HepG2 (cell line): ENCODE measurements around the gene GGA1. TPM values are rescaled to one million over a fixed set of nuclear protein-coding genes. Genes with fewer than 3 reads are reported as not detected.

Experiments
- CHCHD3 ChIP-seq: sonication (generic); formaldehyde crosslinking; IDR thresholded peaks from 2 replicates; pipeline ENCODE4 v1.8.0; 2022; ENCODE audit warnings: mild to moderate bottlenecking, missing genetic modification reagents, moderate library complexity
- ETV6 ChIP-seq: sonication (generic); formaldehyde crosslinking; conservative IDR thresholded peaks from 2 replicates; pipeline ENCODE4 v1.4.0; 2020; ENCODE audit warnings: missing genetic modification reagents
- GZF1 ChIP-seq: sonication (generic); formaldehyde crosslinking; IDR thresholded peaks from 2 replicates; pipeline ENCODE4 v1.5.1; 2020; ENCODE audit warnings: mild to moderate bottlenecking, missing genetic modification reagents
- HMG20B ChIP-seq: conservative IDR thresholded peaks from 2 replicates; pipeline ENCODE4 v1.6.1; 2016; ENCODE audit warnings: missing genetic modification reagents, missing compliant biosample characterization
- IRX3 ChIP-seq: sonication (generic); formaldehyde crosslinking; IDR thresholded peaks from 2 replicates; pipeline ENCODE4 v1.8.1; 2023; ENCODE audit warnings: mild to moderate bottlenecking, low read depth, missing genetic modification reagents, borderline replicate concordance
- KDM2A ChIP-seq: sonication (generic); formaldehyde crosslinking; IDR thresholded peaks from 2 replicates; pipeline ENCODE4 v1.4.0; 2020; ENCODE audit warnings: low read depth, missing genetic modification reagents, borderline replicate concordance
- THAP11 ChIP-seq: IDR thresholded peaks from 2 replicates; pipeline ENCODE4 v1.6.1; 2016; ENCODE audit warnings: missing biosample characterization, missing genetic modification reagents
- ZNF160 ChIP-seq: sonication (generic); formaldehyde crosslinking; IDR thresholded peaks from 2 replicates; pipeline ENCODE4 v1.8.0; 2022; ENCODE audit warnings: mild to moderate bottlenecking, inconsistent platforms, missing genetic modification reagents
- ZNF816 ChIP-seq: sonication (generic); formaldehyde crosslinking; IDR thresholded peaks from 2 replicates; pipeline ENCODE4 v1.8.0; 2022; ENCODE audit warnings: missing genetic modification reagents, mild to moderate bottlenecking, borderline replicate concordance
- ZNF841 ChIP-seq: sonication (generic); formaldehyde crosslinking; IDR thresholded peaks from 2 replicates; pipeline ENCODE4 v1.8.1; 2023; ENCODE audit warnings: missing genetic modification reagents, borderline replicate concordance
- ZNF878 ChIP-seq: sonication (generic); formaldehyde crosslinking; IDR thresholded peaks from 2 replicates; pipeline ENCODE4 v1.8.1; 2023; ENCODE audit warnings: mild to moderate bottlenecking, missing genetic modification reagents, moderate library complexity
- polyA plus RNA-seq, 8 experiments: library from polyadenylated mRNA; depleted of rRNA in 3 of 8; stranded (reverse) in 7 of 8; unstranded in 1 of 8; fragments of >200 nt; fragmentation: Illumina TruSeq in 4 of 8; extraction: Trizol in 4 of 8; gene quantifications; 2 replicates each; pipeline versions ENCODE4 v1.2.1 to v1.2.3, GENCODE V29; 2011 to 2016; ENCODE audit warnings: low read depth in 4 of 8, missing spikeins in 1 of 8, mixed read lengths in 1 of 8; ENCODE audit not compliant: insufficient read depth in 1 of 8
- total RNA-seq, 5 experiments: library from RNA; depleted of rRNA; stranded (reverse); fragments of >200 nt; fragmentation: Illumina TruSeq; extraction: Trizol; gene quantifications; 2 replicates each; pipeline ENCODE4 v1.2.3, GENCODE V29; 2016; ENCODE audit warnings: low read depth in 1 of 5
- TF ChIP-seq, protein P1 (sequence below): sonication (generic); formaldehyde crosslinking; conservative IDR thresholded peaks from 2 replicates; pipeline ENCODE4 v1.4.0; 2020; ENCODE audit warnings: mild to moderate bottlenecking, missing genetic modification reagents, moderate library complexity
- TF ChIP-seq, protein P2 (sequence below): sonication (generic); formaldehyde crosslinking; IDR thresholded peaks from 2 replicates; pipeline ENCODE4 v1.4.0; 2020; ENCODE audit warnings: missing genetic modification reagents, borderline replicate concordance
- TF ChIP-seq, protein P3 (sequence below): sonication (generic); formaldehyde crosslinking; IDR thresholded peaks from 2 replicates; pipeline ENCODE4 v1.8.0; 2022; ENCODE audit warnings: missing genetic modification reagents, low read depth, mild to moderate bottlenecking, borderline replicate concordance
- TF ChIP-seq, protein P4 (sequence below): sonication (generic); formaldehyde crosslinking; IDR thresholded peaks from 2 replicates; pipeline ENCODE4 v1.5.0; 2020; ENCODE audit warnings: mild to moderate bottlenecking, missing genetic modification reagents

GGA1 gene
- total and polyA plus RNA-seq, 2 of the 13 experiments (the other 11 are each of a cell fraction or from before 2014, with no cell fraction given): 29.1 to 87.2 TPM

DNA sequence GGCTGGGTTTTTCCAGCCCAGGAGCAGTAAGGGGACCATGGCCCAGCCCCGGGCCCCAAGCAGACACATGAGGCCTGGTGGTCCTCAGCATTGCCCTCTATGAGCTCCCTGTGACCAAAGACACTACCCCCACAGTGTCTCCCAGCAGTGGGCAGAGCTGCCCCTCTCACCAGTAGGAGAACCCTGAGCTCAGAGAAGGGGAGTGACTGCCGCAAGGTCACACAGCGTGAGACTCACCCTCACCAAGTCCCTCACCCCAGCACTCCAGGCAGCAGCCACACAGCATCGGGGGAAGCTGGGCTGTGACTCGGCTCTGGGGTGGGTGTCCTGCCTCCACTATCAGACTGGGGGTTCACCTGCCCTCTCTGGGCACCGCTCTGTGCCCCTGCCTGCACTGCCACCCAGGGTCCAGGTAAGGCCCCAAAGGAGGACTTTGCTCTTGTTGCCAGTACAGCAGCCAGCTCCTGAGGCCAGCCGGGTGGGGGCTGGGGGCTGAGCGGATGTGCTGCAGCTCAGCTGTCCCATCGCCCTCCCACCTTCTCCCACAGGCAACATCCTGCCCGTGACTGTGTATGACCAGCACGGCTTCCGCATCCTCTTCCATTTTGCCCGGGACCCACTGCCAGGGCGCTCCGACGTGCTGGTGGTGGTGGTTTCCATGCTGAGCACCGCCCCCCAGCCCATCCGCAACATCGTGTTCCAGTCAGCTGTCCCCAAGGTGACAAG lies 23.0 kb downstream of the GGA1 start (continued):
- TF ChIP-seq, protein P1, sequence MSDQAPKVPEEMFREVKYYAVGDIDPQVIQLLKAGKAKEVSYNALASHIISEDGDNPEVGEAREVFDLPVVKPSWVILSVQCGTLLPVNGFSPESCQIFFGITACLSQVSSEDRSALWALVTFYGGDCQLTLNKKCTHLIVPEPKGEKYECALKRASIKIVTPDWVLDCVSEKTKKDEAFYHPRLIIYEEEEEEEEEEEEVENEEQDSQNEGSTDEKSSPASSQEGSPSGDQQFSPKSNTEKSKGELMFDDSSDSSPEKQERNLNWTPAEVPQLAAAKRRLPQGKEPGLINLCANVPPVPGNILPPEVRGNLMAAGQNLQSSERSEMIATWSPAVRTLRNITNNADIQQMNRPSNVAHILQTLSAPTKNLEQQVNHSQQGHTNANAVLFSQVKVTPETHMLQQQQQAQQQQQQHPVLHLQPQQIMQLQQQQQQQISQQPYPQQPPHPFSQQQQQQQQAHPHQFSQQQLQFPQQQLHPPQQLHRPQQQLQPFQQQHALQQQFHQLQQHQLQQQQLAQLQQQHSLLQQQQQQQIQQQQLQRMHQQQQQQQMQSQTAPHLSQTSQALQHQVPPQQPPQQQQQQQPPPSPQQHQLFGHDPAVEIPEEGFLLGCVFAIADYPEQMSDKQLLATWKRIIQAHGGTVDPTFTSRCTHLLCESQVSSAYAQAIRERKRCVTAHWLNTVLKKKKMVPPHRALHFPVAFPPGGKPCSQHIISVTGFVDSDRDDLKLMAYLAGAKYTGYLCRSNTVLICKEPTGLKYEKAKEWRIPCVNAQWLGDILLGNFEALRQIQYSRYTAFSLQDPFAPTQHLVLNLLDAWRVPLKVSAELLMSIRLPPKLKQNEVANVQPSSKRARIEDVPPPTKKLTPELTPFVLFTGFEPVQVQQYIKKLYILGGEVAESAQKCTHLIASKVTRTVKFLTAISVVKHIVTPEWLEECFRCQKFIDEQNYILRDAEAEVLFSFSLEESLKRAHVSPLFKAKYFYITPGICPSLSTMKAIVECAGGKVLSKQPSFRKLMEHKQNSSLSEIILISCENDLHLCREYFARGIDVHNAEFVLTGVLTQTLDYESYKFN (CRISPR knock-in tag): peak; percentile 94
- no peak for TF ChIP-seq IRX3 (CRISPR knock-in tag)
- TF ChIP-seq ZNF160: no peak
- TF ChIP-seq ZNF841 (CRISPR knock-in tag): no peak
- TF ChIP-seq, protein P2, sequence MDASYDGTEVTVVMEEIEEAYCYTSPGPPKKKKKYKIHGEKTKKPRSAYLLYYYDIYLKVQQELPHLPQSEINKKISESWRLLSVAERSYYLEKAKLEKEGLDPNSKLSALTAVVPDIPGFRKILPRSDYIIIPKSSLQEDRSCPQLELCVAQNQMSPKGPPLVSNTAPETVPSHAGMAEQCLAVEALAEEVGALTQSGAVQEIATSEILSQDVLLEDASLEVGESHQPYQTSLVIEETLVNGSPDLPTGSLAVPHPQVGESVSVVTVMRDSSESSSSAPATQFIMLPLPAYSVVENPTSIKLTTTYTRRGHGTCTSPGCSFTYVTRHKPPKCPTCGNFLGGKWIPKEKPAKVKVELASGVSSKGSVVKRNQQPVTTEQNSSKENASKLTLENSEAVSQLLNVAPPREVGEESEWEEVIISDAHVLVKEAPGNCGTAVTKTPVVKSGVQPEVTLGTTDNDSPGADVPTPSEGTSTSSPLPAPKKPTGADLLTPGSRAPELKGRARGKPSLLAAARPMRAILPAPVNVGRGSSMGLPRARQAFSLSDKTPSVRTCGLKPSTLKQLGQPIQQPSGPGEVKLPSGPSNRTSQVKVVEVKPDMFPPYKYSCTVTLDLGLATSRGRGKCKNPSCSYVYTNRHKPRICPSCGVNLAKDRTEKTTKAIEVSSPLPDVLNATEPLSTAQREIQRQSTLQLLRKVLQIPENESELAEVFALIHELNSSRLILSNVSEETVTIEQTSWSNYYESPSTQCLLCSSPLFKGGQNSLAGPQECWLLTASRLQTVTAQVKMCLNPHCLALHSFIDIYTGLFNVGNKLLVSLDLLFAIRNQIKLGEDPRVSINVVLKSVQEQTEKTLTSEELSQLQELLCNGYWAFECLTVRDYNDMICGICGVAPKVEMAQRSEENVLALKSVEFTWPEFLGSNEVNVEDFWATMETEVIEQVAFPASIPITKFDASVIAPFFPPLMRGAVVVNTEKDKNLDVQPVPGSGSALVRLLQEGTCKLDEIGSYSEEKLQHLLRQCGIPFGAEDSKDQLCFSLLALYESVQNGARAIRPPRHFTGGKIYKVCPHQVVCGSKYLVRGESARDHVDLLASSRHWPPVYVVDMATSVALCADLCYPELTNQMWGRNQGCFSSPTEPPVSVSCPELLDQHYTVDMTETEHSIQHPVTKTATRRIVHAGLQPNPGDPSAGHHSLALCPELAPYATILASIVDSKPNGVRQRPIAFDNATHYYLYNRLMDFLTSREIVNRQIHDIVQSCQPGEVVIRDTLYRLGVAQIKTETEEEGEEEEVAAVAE: no peak
- TF ChIP-seq KDM2A: no peak; the same call in 1 of the 2 replicates
- no peak for TF ChIP-seq CHCHD3 (CRISPR knock-in tag)
- no peak for TF ChIP-seq GZF1 (CRISPR knock-in tag)
- TF ChIP-seq, protein P3, sequence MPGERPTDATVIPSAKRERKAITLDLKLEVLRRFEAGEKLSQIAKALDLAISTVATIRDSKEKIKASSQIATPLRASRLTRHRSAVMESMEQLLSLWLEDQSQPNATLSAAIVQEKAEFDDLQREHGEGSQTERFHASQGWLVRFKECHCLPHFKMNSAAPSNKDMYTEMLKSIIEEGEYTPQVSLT (CRISPR knock-in tag): no peak
- TF ChIP-seq, protein P4, sequence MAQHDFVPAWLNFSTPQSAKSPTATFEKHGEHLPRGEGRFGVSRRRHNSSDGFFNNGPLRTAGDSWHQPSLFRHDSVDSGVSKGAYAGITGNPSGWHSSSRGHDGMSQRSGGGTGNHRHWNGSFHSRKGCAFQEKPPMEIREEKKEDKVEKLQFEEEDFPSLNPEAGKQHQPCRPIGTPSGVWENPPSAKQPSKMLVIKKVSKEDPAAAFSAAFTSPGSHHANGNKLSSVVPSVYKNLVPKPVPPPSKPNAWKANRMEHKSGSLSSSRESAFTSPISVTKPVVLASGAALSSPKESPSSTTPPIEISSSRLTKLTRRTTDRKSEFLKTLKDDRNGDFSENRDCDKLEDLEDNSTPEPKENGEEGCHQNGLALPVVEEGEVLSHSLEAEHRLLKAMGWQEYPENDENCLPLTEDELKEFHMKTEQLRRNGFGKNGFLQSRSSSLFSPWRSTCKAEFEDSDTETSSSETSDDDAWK: no peak
- no peak for TF ChIP-seq ZNF878 (CRISPR knock-in tag)
- no peak for TF ChIP-seq THAP11
- no peak for TF ChIP-seq HMG20B (CRISPR knock-in tag)
- no peak for TF ChIP-seq ETV6
- no peak for TF ChIP-seq ZNF816 (CRISPR knock-in tag)
